Non-pigmented ciliary epithelial cell (primary cell): ENCODE measurements around the gene MYO15A.

Source experiments
- DNase-seq: peaks from one replicate; pipeline ENCODE4 v3.0.0-alpha.2; 2010; ENCODE audit warnings: low read depth

Gene MYO15A

GRCh38 chr17:18159551-18160120, 51.1 kb downstream of the MYO15A start:
- DNase-seq, result no peak

GRCh38 chr17:18160128-18160856, 51.7 kb downstream of the MYO15A start:
- no peak for DNase-seq

- no peak for DNase-seq
These were observed 52.9 kb downstream of the MYO15A start for GRCh38 chr17:18161207-18162145.

- no peak for DNase-seq
These were observed 55.0 kb downstream of the MYO15A start for GRCh38 chr17:18163547-18163946.

- no peak for DNase-seq
These were observed 58.3 kb downstream of the MYO15A start for GRCh38 chr17:18166894-18167293.

- DNase-seq, result no peak
These were observed 58.9 kb downstream of the MYO15A start for GRCh38 chr17:18167421-18167820.

GRCh38 chr17:18172531-18173278, 64.1 kb downstream of the MYO15A start:
- DNase-seq, result no peak

- DNase-seq, result no peak
These were observed 65.2 kb downstream of the MYO15A start for GRCh38 chr17:18173740-18174139.

- DNase-seq, result no peak
These were observed 67.6 kb downstream of the MYO15A start for GRCh38 chr17:18176176-18176575.

GRCh38 chr17:18177133-18177532, 68.6 kb downstream of the MYO15A start:
- no peak for DNase-seq

GRCh38 chr17:18177722-18178121, 69.2 kb downstream of the MYO15A start:
- DNase-seq, result no peak

GRCh38 chr17:18179196-18179595, 70.6 kb downstream of the MYO15A start:
- DNase-seq, result no peak

GRCh38 chr17:18179804-18180203, 71.2 kb downstream of the MYO15A start:
- DNase-seq, result no peak

- DNase-seq, result no peak
These were observed 72.8 kb downstream of the MYO15A start for GRCh38 chr17:18181358-18181757.

- no peak for DNase-seq
These were observed 73.8 kb downstream of the MYO15A start for GRCh38 chr17:18182110-18182977.

GRCh38 chr17:18182978-18183333, 74.4 kb downstream of the MYO15A start:
- DNase-seq, result no peak

GRCh38 chr17:18183334-18184142, 75.0 kb downstream of the MYO15A start, which contains the start of gene ALKBH5:
Gene ALKBH5 (plus strand): TSS chr17:18183828. CDS start chr17:18184244, 416 bp downstream.
- peak; percentile 99 for DNase-seq

- no peak for DNase-seq
These were observed 75.8 kb downstream of the MYO15A start for GRCh38 chr17:18184143-18185031.

- DNase-seq, result no peak
These were observed 76.8 kb downstream of the MYO15A start for GRCh38 chr17:18185391-18185790.
